KBM-7 (cell line): ENCODE data around the gene CHI3L2.
A peak's percentile ranks its signal among the peaks of the same experiment; 100 is the strongest.

Experiments
- DNase-seq: peaks from one replicate; pipeline ENCODE4 v3.0.0-alpha.2; 2015
- in situ Hi-C: fragments of 300-500 bp; cut with MboI; formaldehyde crosslinking; loops from 2 replicates; pipeline ENCODE4 v1.14.3; 2020; ENCODE audit warnings: low sequenced_read_pairs, low pct_unique_long_range_greater_than_20kb, mixed read lengths

Gene CHI3L2

GRCh38 chr1:111218701-111219556 is 8.6 kb upstream of the CHI3L2 start:
- in situ Hi-C loops, result no loop called here

DNA sequence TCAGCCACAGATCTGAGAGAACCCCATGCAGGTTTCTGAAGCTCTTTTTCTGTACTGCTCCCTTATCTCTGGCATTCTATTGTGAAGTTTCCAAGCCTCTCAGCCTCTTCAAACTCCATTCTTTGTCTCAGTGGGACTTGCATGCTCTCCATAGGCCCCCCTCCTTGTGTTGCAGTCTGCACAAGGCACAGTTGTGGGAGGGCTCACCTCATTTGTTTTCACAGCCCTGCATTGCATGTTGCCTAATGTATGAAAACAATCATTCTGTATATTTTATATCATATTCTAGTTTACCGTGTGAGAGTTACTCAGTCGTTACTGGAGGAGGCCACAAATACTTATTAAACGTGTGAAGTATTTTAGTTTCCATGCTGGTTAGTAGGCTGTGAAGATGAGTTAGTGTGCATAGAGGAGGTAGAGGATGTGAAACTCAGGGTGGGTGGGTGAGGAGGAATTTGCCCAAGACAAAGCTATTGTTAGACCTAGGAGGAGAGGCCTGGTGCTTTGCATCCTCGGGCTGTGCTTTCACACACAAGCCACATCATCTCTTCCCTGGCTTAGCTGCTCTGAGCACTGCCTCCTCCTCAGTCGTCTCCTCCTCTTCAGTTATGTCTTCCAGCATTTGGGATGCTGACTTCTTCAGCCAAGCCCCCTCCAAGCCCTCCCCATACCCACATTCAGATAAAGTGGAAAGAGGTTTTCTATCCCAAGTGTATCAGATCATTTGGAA is 7.8 kb upstream of the CHI3L2 start:
- no peak for DNase-seq

More at GRCh38 chr1:111218701-111219556, 8.6 kb upstream of the CHI3L2 start:
- no peak for DNase-seq

DNA sequence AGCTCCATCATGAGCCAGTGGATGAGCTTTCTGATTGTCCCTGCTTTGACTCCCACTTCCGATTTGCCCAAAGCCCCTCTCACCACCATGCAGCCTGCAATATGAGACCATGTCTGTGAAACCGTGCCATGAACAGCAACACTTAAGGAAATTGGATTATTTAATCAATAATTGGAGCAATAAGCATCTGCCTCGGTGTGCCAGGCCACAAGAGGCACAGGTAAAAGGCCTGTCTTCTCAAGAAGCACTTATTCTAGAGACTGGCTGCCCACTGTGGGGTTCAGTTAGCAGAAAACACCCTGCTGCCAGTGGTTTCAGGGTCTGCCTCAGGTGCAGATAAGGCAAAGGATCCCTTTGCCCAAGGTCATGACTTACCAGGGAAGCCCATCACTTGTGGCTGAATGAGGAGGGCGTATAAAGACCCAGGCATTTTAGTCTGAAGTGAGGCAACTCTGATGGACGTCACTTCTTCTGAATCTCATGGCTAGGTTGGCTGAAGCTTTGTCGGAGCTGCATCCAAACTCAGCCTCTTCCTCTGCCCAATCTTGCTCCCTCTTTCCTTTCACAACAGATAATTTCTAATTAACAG is 7.1 kb upstream of the CHI3L2 start:
- in situ Hi-C loops, result loop anchor here (10.0 kb wide), 2 partner anchors 174 to 544 kb away; no protein-coding TSS in a partner anchor
- DNase-seq, result no peak

More for the DNA sequence above, 7.8 kb upstream of the CHI3L2 start:
- in situ Hi-C loops, result loop anchor here (10.0 kb wide), 2 partner anchors 175 to 545 kb away; no protein-coding TSS in a partner anchor

GRCh38 chr1:111221276-111221632 is 6.3 kb upstream of the CHI3L2 start:
- in situ Hi-C loops, result loop anchor here (10.0 kb wide), 2 partner anchors 174 to 544 kb away; no protein-coding TSS in a partner anchor
- DNase-seq, result no peak

DNA sequence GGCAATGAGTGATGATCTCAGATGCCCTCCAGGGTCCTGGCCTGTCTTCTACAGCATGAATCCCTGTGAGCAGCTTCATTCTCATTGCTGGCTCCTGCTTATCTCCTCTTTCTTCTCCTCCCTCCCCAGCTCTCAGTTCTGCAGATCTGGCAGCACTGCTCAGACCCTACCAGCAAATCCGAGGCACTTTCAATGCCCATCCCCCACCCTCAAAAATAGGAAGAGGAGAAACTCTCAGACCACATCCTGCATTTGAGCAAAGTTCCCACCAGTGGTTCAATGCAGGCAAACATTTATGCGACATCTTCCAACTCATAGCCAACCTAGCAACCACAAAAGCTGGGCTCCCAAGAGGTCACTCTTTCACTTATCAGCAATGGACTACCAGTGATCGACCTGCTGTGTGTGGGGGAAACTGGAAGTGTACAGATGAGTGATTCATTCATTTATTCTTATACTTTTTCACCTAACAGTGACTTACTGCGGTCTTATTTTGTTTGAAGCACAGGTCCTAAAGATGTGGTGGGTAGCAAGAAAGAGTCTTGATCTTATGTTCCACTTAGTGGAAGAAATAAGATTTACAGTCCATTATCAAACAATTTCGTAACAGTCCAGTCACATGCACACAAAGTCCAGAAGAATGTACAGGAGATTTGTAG is 5.8 kb upstream of the CHI3L2 start:
- in situ Hi-C loops, result loop anchor here (10.0 kb wide), 2 partner anchors 173 to 543 kb away; no protein-coding TSS in a partner anchor
- peak; percentile 97 for DNase-seq

DNA sequence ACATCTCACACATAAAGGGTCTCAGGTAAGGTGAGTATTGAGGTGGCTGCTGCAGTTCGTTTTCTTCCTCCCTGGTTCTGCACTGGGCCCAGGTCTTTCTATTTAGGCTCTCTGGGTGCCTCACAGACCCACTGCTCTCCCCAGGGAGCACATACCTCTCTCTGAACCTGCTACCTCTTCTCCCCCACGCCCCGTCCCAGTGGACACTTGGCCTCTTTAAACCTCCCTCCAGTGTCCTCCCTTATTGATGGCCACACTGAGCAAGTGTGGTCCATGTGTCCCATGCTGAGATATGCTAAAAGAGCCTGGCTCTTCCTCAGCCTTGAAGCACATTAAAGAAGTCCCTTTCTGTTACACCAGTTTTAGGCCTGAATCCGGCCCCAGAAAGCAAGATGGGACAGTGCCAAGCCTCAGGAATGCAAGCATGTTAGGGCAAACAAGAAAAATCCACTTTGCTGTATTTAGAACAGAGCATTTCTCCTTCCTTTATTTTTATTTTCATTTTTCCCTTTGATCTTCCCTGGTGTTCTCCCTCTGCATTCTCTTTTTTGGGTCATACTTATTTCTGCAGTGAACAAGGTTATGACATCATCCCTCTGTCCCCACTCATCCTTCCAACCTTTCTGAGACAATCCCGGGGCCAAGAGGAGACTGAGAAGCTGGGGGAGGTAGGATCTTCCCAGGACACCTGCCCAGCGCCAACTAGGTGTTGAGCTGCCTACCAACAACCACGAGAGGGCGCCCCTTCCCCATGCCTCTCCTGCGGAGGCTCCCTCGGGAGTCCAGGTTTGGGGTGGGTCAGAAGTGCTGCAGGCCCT is 5.0 kb upstream of the CHI3L2 start:
- in situ Hi-C loops, result loop anchor here (10.0 kb wide), 2 partner anchors 172 to 542 kb away; no protein-coding TSS in a partner anchor
- peak; percentile 72 for DNase-seq

DNA sequence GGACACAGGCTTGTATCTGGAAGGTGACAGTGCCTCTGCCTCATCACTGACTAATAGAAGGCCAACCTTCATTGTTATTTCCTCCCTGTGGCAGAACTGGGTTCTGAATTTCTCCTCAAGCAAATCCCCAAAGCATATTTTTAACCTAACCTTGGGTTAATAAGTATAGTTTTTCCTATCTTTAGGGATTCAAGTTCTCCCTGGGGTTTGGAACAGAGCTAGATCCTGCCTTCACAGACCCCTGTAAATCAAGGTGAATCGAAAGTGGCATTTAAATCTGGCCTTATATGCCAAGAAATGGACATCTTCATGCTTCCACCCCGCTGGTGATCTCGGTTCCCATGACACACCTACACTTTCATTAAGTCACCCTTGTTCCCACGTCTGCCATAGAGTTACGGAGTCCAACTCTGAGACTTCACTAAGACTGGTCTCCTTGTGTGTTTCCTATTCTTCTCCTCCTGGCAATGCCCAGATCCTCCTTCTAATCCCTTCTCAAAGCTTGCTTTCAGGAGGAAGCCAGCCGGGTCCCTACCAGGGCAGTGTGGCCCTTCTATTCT is 4.3 kb upstream of the CHI3L2 start:
- DNase-seq, result no peak
- in situ Hi-C loops, result loop anchor here (10.0 kb wide), 2 partner anchors 172 to 542 kb away; no protein-coding TSS in a partner anchor

GRCh38 chr1:111225091-111225490 is 2.4 kb upstream of the CHI3L2 start:
- DNase-seq, result no peak
- in situ Hi-C loops, result loop anchor here (10.0 kb wide), 2 partner anchors 170 to 540 kb away; no protein-coding TSS in a partner anchor

DNA sequence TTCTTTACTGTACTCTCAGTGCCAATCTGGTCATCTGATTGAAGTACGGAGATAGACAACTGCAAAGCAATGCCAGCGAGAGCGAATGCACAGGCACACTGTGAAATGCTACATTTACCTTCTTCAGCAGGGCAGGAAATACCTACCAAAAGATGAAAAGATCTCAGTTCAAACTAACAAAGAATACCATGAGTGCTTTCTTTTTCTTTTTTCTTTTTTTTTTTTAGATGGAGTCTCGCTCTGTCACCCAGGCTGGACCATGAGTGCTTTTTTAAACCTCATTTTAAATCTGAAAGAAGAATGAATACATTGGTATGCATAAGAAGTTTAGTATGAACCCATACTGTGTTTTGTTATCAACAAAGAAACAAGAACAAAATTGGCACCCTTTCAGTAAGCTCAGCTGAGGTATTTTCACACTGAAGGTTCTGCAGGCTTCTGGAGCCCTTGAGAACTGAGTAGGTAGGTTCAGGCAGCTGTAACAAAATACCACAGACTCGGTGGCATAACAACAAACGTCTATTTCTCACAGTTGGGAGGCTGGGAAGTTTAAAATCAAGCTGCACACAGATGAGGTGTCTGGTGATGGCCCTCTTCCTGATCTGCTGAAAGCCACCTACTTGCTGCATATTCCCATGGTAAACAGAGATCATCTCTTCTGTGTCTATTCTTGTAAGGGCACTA is 1.7 kb upstream of the CHI3L2 start:
- in situ Hi-C loops, result loop anchor here (10.0 kb wide), 2 partner anchors 169 to 539 kb away; no protein-coding TSS in a partner anchor

GRCh38 chr1:111227851-111228747 is 586 bp downstream of the CHI3L2 start:
- in situ Hi-C loops, result loop anchor here (10.0 kb wide), 2 partner anchors 167 to 537 kb away; no protein-coding TSS in a partner anchor
- no peak for DNase-seq

More for the DNA sequence above, 1.7 kb upstream of the CHI3L2 start:
- DNase-seq, result no peak

DNA sequence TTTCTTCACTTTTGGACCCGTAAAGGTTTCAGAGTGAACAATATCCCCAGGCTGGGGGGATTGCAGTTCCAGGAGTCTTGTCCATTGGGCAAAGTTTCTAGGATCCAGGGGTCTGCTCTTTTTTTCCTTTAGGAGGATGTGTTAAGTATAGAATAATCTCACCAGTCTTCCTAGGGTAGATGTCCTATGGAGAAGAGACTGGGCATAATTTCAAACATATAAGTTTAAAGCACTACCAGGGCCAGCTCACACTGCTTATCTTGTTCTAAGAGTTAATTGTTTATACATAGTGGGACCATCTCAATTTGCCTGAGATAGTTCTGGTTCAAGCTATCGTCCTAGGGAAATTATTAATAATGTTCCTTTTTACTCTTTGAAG is 1.2 kb downstream of the CHI3L2 start:
- DNase-seq, result no peak
- in situ Hi-C loops, result loop anchor here (10.0 kb wide), 2 partner anchors 166 to 536 kb away; no protein-coding TSS in a partner anchor

DNA sequence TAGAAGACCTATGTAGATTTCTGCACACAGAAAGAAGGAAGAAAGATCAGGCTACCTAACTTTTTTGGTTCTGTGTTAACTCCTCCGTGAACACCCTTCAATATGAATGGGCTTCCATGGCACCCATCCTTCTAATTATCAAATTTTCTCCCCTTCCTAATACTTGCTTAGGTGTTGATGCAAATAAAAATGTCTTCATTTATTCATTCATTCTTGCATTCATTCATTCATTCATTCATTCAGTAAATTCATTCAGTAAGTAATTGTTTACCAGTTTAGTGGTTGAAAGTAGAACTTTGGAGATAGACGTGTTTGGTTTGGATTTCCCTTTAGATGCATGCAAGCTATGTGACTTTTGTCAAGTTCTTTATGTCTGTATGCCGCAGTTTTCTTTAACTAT is 4.6 kb downstream of the CHI3L2 start:
- DNase-seq, result no peak
- in situ Hi-C loops, result no loop called here

GRCh38 chr1:111234258-111234657 is 6.7 kb downstream of the CHI3L2 start:
- in situ Hi-C loops, result no loop called here
- no peak for DNase-seq

DNA sequence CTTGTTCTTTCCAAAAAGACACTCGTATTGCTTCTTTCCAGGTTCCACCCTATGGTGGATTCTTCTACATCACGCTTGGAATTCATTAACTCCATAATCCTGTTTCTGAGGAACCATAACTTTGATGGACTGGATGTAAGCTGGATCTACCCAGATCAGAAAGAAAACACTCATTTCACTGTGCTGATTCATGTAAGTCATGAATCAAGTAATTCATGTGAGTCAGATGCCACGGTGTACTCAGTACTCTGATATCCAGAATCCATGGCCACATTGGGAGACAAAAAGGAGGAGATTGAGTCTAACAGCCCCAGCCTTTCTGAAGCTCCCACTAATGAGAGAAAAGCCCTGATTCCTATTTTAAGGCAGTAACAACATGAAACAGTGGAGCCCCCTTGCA is 7.4 kb downstream of the CHI3L2 start:
- in situ Hi-C loops, result no loop called here

GRCh38 chr1:111236379-111236778 is 8.9 kb downstream of the CHI3L2 start:
- DNase-seq, result no peak
- in situ Hi-C loops, result no loop called here

More for the DNA sequence above, 7.4 kb downstream of the CHI3L2 start:
- DNase-seq, result no peak

DNA sequence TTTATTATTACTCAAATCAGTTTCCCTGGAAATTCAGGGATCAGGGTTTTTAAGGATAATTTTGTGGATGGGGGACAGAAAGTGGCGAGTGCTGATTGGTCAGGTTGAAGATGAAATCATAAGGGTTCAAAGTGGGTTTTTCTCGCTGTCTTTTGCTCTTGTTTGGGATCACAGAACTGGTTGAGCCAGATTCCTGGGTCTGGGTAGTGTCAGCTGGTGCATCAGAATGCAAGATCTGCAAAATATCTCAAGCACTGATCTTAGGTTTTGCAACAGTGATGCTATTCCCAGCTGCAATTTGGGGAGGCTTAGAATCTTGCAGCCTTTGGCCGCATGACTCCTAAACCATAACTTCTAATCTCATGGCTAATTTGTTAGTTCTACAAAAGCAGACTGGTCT is 9.3 kb downstream of the CHI3L2 start:
- DNase-seq, result no peak
- in situ Hi-C loops, result no loop called here
